Measurements from ENCODE around the gene NUDT19. TPM values are rescaled to one million over a fixed set of nuclear protein-coding genes. Genes with fewer than 3 reads are reported as not detected.
"Not testable (repeated sequence)": the region's sequence is repeated elsewhere in the genome, so short reads cannot be mapped to it uniquely, and the experiment has no call there.

The NUDT19 gene
- 11.3 TPM for total RNA-seq
- long read RNA-seq, partial matches to known transcripts, result 0 of 12 reads
- long read RNA-seq, other reads (novel, unspliced or antisense), result 9 of 12 reads

DNA sequence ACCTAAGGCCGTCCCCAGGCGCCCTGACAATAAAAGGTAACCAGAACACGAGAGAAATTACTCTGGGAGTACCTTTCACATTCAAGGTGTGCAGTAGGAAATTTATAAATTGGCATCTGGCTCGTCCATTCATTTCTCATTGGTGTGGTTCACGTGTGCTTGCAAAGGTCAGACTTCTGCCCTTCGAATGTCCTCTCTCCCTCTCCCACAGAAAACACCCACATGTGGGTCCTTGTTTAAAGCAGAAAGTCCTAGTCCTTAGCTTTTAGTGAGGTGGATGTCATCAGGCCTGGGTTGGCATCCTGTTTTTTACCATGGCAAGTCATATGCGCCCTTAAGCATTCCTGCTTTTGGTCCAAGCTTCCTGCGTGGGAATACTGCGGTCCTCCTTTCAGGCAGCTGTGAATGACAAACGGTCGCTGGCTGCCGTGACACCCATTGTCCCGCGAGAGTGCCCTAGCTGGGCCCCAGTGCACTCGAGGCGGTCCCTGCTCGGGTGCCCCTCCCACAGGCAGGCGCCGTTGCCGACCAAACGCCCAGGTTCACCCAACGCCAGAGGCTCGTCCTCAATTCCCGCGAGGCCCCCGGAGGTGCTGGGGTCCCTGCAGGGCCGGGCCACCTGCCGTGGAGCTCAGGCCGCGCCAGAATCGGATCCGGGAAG, at the start of gene NUDT19:
TSS of gene NUDT19 (plus strand) at position 531 of the 661 bp plus-strand sequence. CDS start 140 bp downstream, outside the sequence.
- DNase-seq (ENCODE audit: low spot score), result peak; percentile 94

DNA sequence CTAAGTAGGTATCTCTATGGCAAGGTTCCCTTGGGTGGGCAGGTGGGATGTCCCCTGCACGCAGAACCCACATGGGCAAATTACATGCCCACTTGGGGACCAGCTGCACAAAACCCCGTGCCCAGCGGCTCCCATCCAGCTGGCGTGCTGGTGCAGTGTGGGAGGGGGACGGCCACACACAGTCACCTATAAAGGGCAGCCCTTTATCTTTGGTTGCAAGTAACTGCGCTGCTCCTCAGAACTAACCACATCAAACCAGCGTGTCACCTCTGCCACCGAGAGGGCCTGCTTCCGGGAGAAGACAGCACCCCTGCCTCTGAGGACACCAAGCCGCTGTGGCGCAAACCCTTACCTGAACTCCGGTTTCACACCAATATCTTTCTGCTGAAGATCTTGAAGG, 48.9 kb upstream of the NUDT19 start:
- DNase-seq (ENCODE audit: low spot score), result no peak

DNA sequence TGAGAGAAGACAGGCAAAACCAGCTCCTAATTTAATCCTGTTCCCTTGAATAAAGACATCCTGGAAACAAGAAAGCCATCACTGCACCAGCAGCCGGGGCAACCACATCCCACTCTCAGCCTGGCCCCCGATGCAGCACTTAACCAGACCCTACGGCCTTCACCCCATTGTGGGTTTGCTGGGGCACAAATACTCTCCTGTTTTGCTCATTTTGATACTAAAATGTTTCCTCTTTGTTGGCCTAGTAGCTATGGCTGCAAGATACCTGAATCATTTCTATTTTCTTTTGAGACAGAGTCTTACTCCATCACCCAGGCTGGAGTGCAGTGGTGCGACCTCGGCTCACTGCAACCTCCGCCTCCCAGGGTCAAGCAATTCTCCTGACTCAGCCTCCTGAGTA, 45.1 kb upstream of the NUDT19 start:
- no peak for DNase-seq (ENCODE audit: low spot score)

DNA sequence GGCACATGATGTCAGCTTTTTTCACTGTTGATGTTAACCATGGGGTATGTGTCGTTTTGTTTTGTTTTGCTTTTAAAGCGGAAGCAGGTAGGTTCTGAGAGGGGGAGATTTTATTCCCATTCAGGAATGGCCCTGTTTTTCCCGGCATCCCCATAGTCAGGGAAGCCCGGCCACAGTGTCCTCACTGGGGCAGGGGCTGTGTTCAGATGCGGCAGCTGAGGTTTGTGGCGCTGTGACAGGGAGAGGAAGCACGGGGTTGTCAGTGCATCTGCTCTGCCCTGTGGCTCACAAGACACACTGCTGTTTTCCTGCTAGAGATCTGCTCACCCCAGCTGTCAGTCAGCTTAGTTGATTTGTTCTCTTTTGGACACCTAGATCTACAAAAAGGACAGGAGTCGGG, 44.3 kb upstream of the NUDT19 start:
- no peak for DNase-seq (ENCODE audit: low spot score)

DNA sequence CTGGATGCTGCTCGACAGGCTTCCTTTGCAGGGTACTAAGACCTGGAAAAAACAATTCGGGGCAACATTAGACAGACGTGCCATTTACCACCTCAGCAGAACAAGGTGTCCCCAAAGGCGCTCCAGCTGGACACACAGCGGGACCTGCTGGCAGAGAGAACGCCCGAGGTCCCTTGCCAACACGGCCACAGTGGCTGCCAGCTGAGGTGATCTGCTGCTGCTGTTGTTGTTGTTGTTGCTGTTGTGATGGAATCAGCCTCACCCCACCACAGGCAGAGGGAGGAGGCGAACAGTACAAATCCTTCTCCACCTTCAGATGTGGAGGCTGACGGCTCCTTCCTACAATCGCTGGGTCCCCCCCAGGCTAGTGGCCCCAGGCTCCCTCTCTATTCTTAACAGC, 41.9 kb upstream of the NUDT19 start:
- DNase-seq (ENCODE audit: low spot score), result no peak

DNA sequence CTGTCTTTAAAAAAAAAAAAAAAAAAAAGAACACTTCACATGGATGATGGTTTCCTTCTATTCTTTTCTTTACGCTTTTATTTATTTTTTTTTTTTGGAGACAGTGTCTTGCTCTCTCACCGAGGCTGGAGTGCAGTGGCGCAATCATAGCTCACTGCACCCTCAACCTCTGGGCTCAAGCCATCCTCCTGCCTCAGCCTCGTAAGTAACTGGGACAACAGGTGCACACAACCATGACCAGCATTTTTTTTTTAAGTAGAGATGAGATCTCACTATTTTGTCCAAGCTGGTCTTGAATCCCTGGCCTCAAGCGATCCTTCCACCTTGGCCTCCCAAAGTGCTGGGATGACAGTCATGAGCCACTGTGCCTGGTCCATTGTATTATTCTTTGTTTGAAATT, 41.0 kb upstream of the NUDT19 start:
- DNase-seq (ENCODE audit: low spot score), result no peak

DNA sequence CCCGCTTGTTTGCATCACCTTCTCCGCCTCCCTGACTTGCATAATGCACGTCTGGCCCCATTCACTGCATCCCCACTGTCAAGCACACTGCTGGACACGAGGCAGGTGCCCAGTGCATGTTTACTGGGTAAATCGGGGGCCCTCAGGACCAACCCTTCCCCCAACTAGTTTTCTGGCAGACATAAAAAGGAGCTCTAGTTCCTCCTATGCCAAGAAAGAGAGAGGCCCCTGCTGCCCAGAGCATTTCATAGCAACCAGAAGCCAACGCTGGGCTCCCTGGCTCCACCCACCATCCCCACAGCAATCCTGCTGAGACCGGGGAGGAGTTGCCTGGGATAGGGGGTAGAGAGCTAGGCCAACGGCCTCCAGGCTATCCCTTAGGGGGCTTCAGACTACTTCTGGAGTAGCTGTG, 39.9 kb upstream of the NUDT19 start:
- DNase-seq (ENCODE audit: low spot score), result no peak

DNA sequence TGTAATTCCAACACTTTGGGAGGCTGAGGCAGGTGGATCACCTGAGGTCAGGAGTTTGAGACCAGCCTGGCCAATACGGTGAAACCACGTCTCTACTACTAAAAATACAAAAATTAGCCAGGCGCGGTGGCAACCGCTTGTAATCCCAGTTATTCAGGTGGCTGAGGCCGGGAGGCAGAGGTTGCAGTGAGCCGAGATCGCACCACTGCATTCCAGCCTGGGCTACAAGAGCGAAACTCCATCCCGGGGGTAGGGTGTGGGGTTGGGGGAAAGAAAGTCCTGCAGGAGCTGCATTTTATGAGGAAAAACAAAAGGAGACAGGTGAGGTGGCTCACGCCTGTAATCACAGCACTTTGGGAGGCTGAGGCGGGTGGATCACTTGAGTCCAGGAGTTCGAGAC, 39.3 kb upstream of the NUDT19 start:
- DNase-seq (ENCODE audit: low spot score), result not testable (repeated sequence)

DNA sequence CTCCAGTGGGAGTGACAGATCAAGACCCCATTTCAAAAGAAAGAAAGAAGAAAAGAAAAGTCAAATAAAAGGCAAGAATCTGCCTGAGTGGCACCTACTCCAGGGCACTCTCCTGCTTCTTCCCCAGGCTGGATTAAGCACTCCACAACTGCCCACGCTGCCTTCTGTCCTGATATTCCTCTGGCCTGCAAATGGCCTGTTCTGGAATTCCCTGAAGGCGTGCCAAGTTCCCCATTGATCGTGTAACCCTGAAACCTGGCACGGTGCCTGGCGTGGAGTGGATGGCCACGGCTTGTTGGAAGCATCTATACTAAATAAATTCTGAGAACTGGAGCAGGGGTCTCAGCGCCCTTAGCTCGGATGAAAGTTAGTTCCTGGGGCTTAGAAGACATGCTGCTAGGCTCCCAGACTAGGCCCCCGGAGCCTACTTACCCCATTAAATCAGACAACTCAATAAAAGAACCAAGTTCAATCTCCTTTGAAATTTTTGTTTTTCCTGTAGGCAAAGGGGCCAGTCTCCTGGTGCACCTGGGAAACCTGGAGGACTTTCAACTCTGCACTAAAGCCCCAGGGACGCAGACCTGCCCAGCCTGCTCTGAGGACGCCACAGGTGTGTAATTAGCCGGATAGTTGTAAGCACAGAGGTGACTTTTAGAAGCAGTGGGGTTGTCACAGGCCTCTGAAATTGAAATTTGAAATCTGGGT, 38.6 kb upstream of the NUDT19 start:
- no peak for DNase-seq (ENCODE audit: low spot score)

DNA sequence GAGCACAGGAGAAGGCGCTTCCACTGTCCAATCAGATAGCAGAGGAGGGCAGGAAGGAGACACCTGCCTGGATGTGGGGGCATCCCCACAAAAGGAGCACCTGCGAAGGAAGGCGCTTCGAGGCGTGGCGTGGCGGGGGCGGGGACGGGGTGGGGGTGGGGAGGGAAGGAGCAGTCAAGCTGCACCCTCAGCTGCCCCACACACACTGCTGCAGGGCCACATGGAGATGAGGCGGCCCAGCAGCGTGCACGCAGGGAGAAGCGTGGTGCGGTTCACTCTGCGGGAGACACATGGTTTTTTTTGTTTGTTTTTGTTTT, 38.1 kb upstream of the NUDT19 start:
- no peak for DNase-seq (ENCODE audit: low spot score)

DNA sequence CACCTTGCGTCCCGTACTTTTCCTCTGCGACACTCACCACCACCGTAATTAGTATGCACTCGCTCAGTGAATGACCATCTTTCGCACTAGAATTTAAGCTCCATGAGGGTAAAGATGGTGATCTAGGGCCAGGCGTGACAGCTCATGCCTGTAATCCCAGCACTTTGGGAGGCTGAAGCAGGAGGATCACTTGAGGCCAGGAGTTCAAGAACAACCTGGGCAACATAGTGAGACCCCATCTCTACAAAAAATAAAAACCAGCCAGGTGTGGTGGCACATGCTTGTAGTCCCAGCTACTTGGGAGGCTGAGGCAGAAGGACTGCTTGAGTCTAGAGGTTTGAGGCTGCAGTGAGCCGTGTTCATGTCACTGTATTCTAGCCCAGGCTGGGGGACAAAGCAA, 35.2 kb upstream of the NUDT19 start:
- DNase-seq (ENCODE audit: low spot score), result not testable (repeated sequence)

DNA sequence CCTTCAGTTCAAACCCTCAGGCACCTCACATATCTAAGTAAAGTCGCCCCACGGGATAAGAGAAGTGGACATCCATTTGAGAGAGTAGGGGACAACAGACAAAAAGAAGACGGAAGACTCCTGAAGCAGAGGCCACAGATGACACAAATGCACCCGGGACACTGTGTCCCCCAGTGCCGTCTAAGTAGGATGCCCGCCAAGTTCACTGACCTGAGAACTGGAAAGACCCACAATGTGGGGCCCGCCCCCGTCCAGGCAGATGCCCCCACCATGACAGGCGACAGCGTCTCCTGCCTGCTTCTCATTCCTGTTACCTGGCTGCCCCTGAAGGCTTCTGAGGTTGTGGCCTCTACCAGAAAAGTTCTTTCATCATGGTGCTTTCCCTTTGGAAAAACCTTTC, 33.5 kb upstream of the NUDT19 start:
- DNase-seq (ENCODE audit: low spot score), result no peak

DNA sequence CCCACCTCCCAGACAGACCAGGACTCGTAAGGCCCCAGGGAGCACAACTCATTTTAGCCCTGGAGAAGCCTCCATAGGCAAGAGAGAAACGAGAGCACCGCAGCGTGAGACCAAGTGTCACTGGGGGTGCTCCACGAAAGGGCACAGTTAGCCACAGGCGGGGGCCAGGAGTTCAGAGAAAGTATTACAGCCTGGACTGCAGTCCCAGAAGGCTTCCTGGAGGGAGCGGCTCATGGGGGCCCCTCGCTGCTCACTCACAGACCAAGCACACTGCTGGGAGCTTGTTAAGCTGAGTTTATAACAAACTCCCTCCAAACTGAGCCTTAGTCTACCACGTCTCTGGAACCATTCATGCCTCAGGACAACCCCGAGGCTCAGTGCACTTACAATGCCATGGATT, 33.1 kb upstream of the NUDT19 start:
- DNase-seq (ENCODE audit: low spot score), result no peak

DNA sequence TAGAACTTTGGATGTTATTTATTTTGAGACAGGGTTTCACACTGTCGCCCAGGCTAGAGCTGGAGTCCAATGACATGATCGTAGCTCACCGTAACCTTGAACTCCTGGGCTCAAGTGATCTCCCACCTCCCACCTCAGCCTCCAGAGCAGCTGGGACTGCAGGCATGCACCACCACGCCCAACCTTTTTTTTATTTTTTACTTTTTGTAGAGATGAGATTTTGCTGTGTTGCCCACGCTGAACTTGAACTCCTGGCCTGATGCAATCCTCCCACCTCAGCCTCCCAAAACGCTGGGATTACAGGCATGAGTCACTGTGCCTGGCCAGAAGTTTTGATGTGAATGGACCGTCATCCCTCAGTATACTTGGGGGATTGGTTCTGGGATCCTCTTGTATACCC, 30.3 kb upstream of the NUDT19 start:
- DNase-seq (ENCODE audit: low spot score), result no peak

DNA sequence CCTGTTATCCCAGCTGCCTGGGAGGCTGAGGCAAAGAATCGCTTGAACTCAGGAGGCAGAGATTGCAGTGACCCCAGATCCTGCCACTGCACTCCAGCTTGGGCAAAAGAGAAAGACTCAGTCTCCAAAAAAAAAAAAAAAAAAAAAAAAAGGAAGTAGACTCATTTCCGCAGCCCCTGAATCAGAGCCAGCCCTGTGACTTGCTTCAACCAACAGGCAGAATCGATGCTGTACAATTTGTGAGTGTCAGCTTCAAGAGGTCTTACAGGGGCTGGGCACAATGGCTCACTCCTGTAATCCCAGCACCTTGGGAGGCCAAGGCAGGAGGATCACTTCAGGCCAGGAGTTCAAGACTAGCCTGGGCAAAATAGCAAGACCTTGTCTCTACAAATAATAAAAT, 29.4 kb upstream of the NUDT19 start:
- no peak for DNase-seq (ENCODE audit: low spot score)

DNA sequence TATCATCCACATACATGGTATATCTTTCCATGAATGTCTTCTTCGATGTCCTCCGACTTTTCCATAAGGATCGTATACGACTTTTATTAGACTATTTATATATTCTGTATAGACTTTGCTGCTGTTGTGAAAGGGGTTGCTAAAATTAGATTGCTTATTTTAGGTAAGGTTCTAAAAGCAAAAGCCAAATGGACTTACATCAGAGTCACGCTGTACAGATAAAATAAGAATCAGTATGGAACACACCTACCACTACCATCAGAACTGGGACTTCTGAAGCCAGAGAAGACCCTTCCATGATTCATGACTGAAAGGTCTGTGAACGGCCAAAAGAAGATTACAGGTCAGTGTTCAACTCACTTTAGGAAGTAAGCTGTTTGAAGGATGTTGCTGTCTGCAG, 25.5 kb upstream of the NUDT19 start:
- no peak for DNase-seq (ENCODE audit: low spot score)

DNA sequence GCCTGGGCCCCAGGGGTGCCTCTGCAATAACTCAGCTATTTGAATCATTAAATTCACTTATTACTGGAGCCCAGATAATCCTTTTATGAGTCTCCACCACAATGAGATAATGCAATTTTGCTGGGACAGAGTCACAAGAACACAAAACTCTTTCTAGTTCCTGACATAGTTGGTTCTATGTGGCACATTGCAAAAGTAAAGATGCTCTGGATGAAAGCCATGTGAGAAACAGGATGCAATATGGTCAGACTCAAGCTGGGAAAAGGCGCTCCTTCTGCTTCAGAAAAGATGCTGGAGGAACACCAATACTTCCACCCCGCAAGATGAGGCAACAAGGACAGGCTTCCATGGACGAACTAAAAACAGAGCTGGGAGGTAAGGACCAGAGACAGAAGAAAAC, 22.3 kb upstream of the NUDT19 start:
- DNase-seq (ENCODE audit: low spot score), result no peak

DNA sequence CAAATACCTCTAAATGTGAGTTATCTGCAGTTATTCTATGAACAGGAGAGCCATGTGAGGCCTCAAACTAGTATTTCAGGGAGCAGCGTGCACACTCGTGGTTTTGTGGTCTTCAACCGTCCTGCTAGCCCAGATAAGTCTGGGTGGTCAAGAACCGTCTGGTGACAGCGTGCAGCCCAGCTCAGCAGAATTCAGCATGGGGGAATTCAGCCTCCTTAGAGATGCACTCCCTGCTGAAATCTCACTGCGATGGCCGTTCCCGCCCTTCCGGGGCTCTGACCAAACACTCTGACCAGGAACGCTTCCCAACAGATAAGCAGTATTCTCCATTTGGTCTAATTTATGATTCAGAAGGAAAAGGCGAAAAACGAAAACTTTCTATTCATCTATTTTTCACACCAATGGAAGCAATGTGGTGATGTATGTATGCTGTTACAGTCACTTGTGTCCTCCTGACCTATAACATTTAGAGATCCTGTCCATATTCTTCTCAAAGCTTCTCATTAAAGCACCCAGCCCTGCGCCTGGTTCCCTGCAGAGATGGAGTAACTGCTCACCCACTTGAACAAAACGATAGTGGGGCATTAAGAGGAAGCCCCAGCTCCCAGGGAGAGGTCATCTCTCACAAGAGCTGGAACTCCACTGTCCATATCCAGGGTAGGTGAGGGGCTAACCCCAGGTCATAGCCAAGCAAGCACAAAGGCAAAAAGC, 19.6 kb upstream of the NUDT19 start:
- DNase-seq (ENCODE audit: low spot score), result no peak

DNA sequence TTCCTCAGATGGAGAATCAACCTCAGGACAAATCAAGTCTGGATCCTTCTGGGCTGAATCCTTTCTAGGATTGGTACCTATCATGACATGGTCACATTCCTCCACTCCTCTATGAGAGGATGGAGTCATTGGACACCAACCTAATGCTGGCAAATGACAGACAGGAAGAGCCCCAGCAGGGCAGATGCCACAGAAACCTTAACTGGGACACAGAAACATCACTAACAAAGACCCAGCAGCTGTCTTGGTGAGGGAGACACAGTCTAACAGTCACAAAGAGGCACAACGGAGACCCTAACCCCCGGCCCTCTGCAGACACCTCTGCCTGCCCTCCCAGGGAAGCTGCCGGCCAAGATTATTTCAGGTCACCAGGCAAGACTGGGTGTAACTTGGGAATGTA, 18.8 kb upstream of the NUDT19 start:
- no peak for DNase-seq (ENCODE audit: low spot score)

DNA sequence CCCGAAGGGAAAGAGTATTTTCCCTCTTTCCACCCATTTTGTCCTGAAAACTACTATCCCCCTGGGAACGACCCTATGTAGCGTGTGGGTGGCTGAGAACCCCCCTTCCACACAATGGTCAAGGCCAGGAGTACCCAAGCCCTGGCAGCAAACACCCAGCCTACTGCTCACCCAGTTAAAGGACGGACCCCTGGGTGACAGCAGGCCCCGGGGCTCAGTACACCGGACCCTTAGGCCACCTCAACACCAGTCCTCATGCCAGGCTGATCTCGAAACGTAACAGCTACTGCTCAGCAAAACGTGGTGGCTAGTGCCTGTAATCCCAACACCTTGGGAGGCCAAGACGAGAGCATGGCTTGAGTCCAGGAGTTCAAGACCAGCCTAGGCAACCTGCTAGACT, 18.0 kb upstream of the NUDT19 start:
- no peak for DNase-seq (ENCODE audit: low spot score)

DNA sequence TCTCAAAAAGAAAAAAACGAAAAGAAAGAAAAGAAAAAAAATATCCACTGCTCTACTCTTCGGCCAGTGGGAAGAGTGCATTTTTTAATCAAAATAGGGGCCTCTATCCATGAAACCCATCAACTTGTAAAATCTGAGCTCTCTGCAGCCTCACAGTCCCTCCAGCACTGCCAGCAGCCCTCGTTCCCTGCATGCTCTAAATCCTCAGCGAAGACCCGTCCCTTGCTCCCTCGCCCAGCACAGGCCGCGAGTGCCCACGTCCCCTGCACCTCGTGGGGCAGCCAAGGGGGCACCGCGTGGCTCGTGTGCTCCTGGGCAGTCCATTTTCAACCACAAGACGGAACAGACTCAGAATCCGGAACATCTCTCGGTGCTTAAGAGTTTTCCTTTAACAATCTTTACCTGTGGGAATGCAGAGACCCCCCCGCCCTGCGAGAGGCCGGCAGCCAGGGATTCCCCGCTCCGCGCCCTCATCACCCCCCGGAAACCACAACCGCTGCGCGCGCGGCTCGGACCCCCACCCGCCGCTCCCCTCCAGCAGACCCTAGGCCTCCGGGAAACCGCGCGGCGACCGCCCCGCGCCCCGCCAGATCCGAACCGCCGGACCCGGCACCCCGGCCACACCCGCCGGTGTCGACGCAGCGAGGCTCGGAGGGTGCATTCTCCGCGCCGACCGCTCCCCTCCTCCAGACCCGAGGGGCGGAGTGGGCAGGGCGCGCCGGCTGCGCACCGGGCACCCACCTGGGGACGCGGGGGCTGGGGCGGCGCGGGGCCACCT, 17.3 kb upstream of the NUDT19 start:
- no peak for DNase-seq (ENCODE audit: low spot score)

Data from mesenteric fat pad (tissue), 1 donor.